HT-29 (cell line): Measurements from ENCODE around the gene SCUBE1. TPM values are rescaled to one million over a fixed set of nuclear protein-coding genes. Genes with fewer than 3 reads are reported as not detected.

Source experiments
- DNase-seq: peaks from one replicate; pipeline ENCODE4 v3.0.0-alpha.2; 2015; ENCODE audit warnings: low spot score
- total RNA-seq: library from RNA; depleted of rRNA; stranded (reverse); fragments of >200 nt; shearing (Covaris generic); gene quantifications from 2 replicates; pipeline ENCODE4 v1.2.3, GENCODE V29; 2014; rRNA removed

SCUBE1 gene
- total RNA-seq, result 0.03 TPM in 1 of 2 replicates, not detected in the other

- no peak for DNase-seq
These were observed at the start of gene SCUBE1 for GRCh38 chr22:43343262-43343669. SCUBE1 (minus strand) TSS chr22:43343372; CDS start chr22:43343261, 111 bp downstream.

GRCh38 chr22:43392385-43392989 lies 49.3 kb upstream of the SCUBE1 start:
- DNase-seq, result no peak

- DNase-seq, result no peak
These were observed 48.1 kb upstream of the SCUBE1 start for GRCh38 chr22:43391306-43391705.

GRCh38 chr22:43390872-43391271 lies 47.7 kb upstream of the SCUBE1 start:
- no peak for DNase-seq

- no peak for DNase-seq
These were observed 47.0 kb upstream of the SCUBE1 start for GRCh38 chr22:43390166-43390565.

GRCh38 chr22:43389227-43389836 lies 46.2 kb upstream of the SCUBE1 start:
- no peak for DNase-seq

GRCh38 chr22:43388420-43388851 lies 45.3 kb upstream of the SCUBE1 start:
- peak; percentile 53 for DNase-seq

- DNase-seq, result no peak
These were observed 44.6 kb upstream of the SCUBE1 start for GRCh38 chr22:43387815-43388214.

- DNase-seq, result peak; percentile 63
These were observed 42.8 kb upstream of the SCUBE1 start for GRCh38 chr22:43385770-43386641.

- DNase-seq, result no peak
These were observed 41.7 kb upstream of the SCUBE1 start for GRCh38 chr22:43384863-43385262.

- DNase-seq, result no peak
These were observed 38.5 kb upstream of the SCUBE1 start for GRCh38 chr22:43381693-43382092.

- DNase-seq, result no peak
These were observed 34.9 kb upstream of the SCUBE1 start for GRCh38 chr22:43377896-43378704.

- DNase-seq, result no peak
These were observed 34.4 kb upstream of the SCUBE1 start for GRCh38 chr22:43377548-43377895.

GRCh38 chr22:43376765-43377547 lies 33.8 kb upstream of the SCUBE1 start:
- no peak for DNase-seq

GRCh38 chr22:43375951-43376455 lies 32.8 kb upstream of the SCUBE1 start:
- DNase-seq, result no peak

- DNase-seq, result no peak
These were observed 26.9 kb upstream of the SCUBE1 start for GRCh38 chr22:43370036-43370435.

GRCh38 chr22:43365715-43366440 lies 22.7 kb upstream of the SCUBE1 start:
- DNase-seq, result no peak

GRCh38 chr22:43364169-43364435 lies 20.9 kb upstream of the SCUBE1 start:
- DNase-seq, result no peak

GRCh38 chr22:43363315-43364168 lies 20.4 kb upstream of the SCUBE1 start:
- no peak for DNase-seq
